ENCODE results near the gene RAB5A. TPM values are rescaled to one million over a fixed set of nuclear protein-coding genes. Genes with fewer than 3 reads are reported as not detected.
"Not testable (repeated sequence)": the region's sequence is repeated elsewhere in the genome, so short reads cannot be mapped to it uniquely, and the experiment has no call there.

The RAB5A gene
- 10 to 100 TPM; 68.6 to 73.4 (median 69.2) TPM for total RNA-seq
- long read RNA-seq, donor 1, transcript RAB5A-201 (6 exons, 2,536 nt): major isoform, 42 of 54 reads
- long read RNA-seq, donor 1, partial matches to known transcripts: 0 of 54 reads
- long read RNA-seq, donor 1, other reads (novel, unspliced or antisense): 9 of 54 reads
- long read RNA-seq, donor 2, transcript RAB5A-201 (6 exons, 2,536 nt): major isoform, 22 of 29 reads
- long read RNA-seq, donor 2, partial matches to known transcripts: 2 of 29 reads
- long read RNA-seq, donor 2, other reads (novel, unspliced or antisense): 3 of 29 reads

- TF ChIP-seq CTCF (IDR thresholded peaks at IDR 0.05): no peak
- ATAC-seq (peak; percentile 94), DNase-seq (peak; percentile 99)
- Histone ChIP-seq H3K4me3 (peak within 1 kb of the TSS; percentile 97), H3K9me3 (no peaks in the 10 kb centered on the region), H3K36me3 (ENCODE audit: low read depth) (no peaks in the 10 kb centered on the region), H3K4me1 (ENCODE audit: low read depth) (peaks cover 19% of the 10 kb centered on the region)
- intact Hi-C loops (cut with DNase I, micrococcal nuclease): loop anchor here in 1 of 2 donors (10.0 kb wide), 1 partner anchor 98 kb away; the partner anchor contains the start of gene KAT2B
These were observed at the start of gene RAB5A for GRCh38 chr3:19946832-19947548. TSS of gene RAB5A (plus strand) at chr3:19947097. CDS start at chr3:19950899, 3,802 bp downstream.

- no peaks in the 10 kb centered on the region for H3K36me3 ChIP-seq (ENCODE audit: low read depth)
- intact Hi-C loops (cut with DNase I, micrococcal nuclease): no loop called here
- H3K9me3 ChIP-seq: no peaks in the 10 kb centered on the region
- TF ChIP-seq CTCF (IDR thresholded peaks at IDR 0.05): no peak
- no peak overlapping the region for H3K4me3 ChIP-seq
- no peak for ATAC-seq
- DNase-seq: no peak
- peaks cover 6% of the 10 kb centered on the region for H3K4me1 ChIP-seq (ENCODE audit: low read depth)
These were observed 48.2 kb upstream of the RAB5A start for GRCh38 chr3:19898721-19899120.

- H3K9me3 ChIP-seq: no peaks in the 10 kb centered on the region
- intact Hi-C loops (cut with DNase I, micrococcal nuclease): no loop called here
- H3K4me1 ChIP-seq (ENCODE audit: low read depth): peaks cover 6% of the 10 kb centered on the region
- TF ChIP-seq CTCF (IDR thresholded peaks at IDR 0.05): no peak
- no peaks in the 10 kb centered on the region for H3K36me3 ChIP-seq (ENCODE audit: low read depth)
- no peak for ATAC-seq
- no peak overlapping the region for H3K4me3 ChIP-seq
- DNase-seq: no peak
These were observed 47.6 kb upstream of the RAB5A start for GRCh38 chr3:19899264-19899663.

- DNase-seq; intact Hi-C loops (cut with DNase I, micrococcal nuclease); H3K9me3 ChIP-seq; H3K36me3 ChIP-seq (ENCODE audit: low read depth); H3K4me3 ChIP-seq; ATAC-seq; H3K4me1 ChIP-seq (ENCODE audit: low read depth): not testable (repeated sequence)
These were observed 47.1 kb upstream of the RAB5A start for GRCh38 chr3:19899833-19900232.

GRCh38 chr3:19901337-19901736, 45.6 kb upstream of the RAB5A start:
- Histone ChIP-seq H3K4me3 (no peak overlapping the region), H3K4me1 (ENCODE audit: low read depth) (peaks cover 6% of the 10 kb centered on the region), H3K36me3 (ENCODE audit: low read depth) (no peaks in the 10 kb centered on the region), H3K9me3 (no peaks in the 10 kb centered on the region)
- intact Hi-C loops (cut with DNase I, micrococcal nuclease): no loop called here
- no peak for TF ChIP-seq CTCF (IDR thresholded peaks at IDR 0.05)
- ATAC-seq (peak; percentile 54), DNase-seq (peak in 1 of 3 donors; percentile 15)

- Histone ChIP-seq H3K4me1 (ENCODE audit: low read depth) (peaks cover 6% of the 10 kb centered on the region), H3K9me3 (no peaks in the 10 kb centered on the region), H3K36me3 (ENCODE audit: low read depth) (no peaks in the 10 kb centered on the region), H3K4me3 (no peak overlapping the region)
- TF ChIP-seq CTCF (IDR thresholded peaks at IDR 0.05): no peak
- no peak for DNase-seq
- ATAC-seq: peak; percentile 67
- intact Hi-C loops (cut with DNase I, micrococcal nuclease): no loop called here
These were observed 45.0 kb upstream of the RAB5A start for GRCh38 chr3:19901918-19902317.
